ENCODE results near the gene LACC1. TPM values are rescaled to one million over a fixed set of nuclear protein-coding genes. Genes with fewer than 3 reads are reported as not detected.

LACC1 gene
- total and polyA plus RNA-seq, 2 donors from 2014 or later = 3.1 to 12.2 TPM

DNA sequence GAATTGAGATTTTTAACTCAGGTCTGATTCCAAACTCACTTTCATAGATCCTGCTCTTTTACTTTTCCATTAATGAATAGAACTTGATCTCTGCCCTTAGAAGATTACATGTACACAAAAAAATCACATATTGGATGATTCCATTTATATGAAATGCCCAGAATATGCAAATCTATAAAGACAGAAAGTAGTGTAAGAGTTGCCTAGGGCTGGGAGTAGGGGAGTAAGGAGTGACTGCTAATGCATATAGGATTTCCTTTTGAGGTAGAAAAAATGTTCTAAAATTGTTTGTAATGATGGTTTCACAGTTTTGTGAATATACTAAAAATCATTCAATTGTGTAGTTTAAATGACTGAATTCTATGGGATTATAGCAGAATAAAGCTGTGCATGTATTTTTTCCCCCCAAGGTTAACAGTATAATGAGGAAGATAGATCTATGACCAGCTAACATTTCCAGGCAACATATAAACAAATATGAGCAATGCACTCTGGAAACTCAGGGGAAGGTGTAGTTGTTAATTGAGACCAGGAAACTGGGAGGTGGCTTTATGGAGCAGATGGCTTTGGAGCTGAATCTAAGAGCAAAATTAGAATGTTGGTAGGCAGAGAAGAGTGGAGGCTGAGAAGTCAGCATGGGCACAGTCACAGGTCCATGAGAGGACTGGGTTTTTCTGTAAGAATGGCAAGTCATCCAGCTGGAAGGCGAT lies 41.4 kb downstream of the LACC1 start:
- Histone ChIP-seq H3K9ac (ENCODE audit: low read length in 3 of 3) (no peak overlapping the region), H3K4me3 (ENCODE audit: low read length in 3 of 3) (no peak overlapping the region), H3K9me3 (ENCODE audit: control insufficient read depth in 2 of 3, insufficient read depth in 1 of 3, low read length in 3 of 3) (no peaks in the 10 kb centered on the region), H3K27ac (ENCODE audit: low read depth in 2 of 2, low read length in 2 of 2) (no peak overlapping the region), H3K36me3 (ENCODE audit: control insufficient read depth in 2 of 3, insufficient read depth in 3 of 3, low read length in 3 of 3) (no peaks in the 10 kb centered on the region), H3K27me3 (ENCODE audit: control insufficient read depth, insufficient read depth, low read length) (no peaks in the 10 kb centered on the region), H3K4me1 (ENCODE audit: control insufficient read depth in 2 of 3, insufficient read depth in 2 of 3, low read depth in 1 of 3, low read length in 3 of 3) (no peaks in the 10 kb centered on the region)
- FAIRE-seq (no peak), DNase-seq (no peak)
- intact Hi-C loops (cut with DNase I) = no loop called here
- TF ChIP-seq, protein P1, sequence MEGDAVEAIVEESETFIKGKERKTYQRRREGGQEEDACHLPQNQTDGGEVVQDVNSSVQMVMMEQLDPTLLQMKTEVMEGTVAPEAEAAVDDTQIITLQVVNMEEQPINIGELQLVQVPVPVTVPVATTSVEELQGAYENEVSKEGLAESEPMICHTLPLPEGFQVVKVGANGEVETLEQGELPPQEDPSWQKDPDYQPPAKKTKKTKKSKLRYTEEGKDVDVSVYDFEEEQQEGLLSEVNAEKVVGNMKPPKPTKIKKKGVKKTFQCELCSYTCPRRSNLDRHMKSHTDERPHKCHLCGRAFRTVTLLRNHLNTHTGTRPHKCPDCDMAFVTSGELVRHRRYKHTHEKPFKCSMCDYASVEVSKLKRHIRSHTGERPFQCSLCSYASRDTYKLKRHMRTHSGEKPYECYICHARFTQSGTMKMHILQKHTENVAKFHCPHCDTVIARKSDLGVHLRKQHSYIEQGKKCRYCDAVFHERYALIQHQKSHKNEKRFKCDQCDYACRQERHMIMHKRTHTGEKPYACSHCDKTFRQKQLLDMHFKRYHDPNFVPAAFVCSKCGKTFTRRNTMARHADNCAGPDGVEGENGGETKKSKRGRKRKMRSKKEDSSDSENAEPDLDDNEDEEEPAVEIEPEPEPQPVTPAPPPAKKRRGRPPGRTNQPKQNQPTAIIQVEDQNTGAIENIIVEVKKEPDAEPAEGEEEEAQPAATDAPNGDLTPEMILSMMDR (IDR thresholded peaks at IDR 0.05; ENCODE audit: borderline replicate concordance, extremely low read depth, insufficient read depth) = no peak

DNA sequence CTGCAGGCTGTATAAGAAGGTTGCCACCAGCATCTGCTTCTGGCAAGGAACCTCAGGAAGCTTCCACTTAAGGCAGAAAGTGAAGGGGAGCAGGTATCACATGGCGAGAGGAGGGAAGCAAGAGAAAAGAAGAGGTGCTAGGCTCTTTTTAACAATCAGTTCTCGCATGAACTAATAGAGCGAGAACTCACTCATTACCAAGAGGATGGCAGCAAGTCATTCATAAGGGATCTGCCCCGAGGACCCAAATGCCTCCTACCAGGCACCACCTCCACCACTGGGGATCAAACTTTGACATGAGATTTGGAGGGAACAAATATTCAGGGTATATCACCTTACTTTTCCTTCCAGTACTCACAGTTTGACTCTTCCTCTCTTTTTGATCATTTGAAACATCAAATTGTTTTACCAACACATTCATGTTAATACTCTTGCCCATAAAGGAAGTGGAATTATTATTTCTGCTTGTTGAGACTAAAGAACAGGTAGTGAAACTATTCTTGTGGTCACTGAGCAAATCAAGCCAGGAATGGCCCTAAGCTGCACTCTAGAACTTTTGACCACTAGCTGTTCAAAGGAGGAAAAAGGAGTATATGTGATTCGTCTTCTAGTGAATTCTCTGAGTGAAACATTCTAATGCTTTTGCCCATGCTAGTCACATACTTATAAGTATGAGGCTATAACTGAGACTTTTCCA lies 45.0 kb downstream of the LACC1 start:
- TF ChIP-seq, protein P1 (IDR thresholded peaks at IDR 0.05; ENCODE audit: borderline replicate concordance, extremely low read depth, insufficient read depth) = no peak
- intact Hi-C loops (cut with DNase I) = no loop called here
- H3K4me3 ChIP-seq (ENCODE audit: low read length in 3 of 3) = no peak overlapping the region
- H3K9me3 ChIP-seq (ENCODE audit: control insufficient read depth in 2 of 3, insufficient read depth in 1 of 3, low read length in 3 of 3) = no peaks in the 10 kb centered on the region
- H3K9ac ChIP-seq (ENCODE audit: low read length in 3 of 3) = no peak overlapping the region
- DNase-seq (no peak), FAIRE-seq (no peak)
- no peaks in the 10 kb centered on the region for H3K36me3 ChIP-seq (ENCODE audit: control insufficient read depth in 2 of 3, insufficient read depth in 3 of 3, low read length in 3 of 3)
- no peaks in the 10 kb centered on the region for H3K4me1 ChIP-seq (ENCODE audit: control insufficient read depth in 2 of 3, insufficient read depth in 2 of 3, low read depth in 1 of 3, low read length in 3 of 3)
- no peak overlapping the region for H3K27ac ChIP-seq (ENCODE audit: low read depth in 2 of 2, low read length in 2 of 2)
- H3K27me3 ChIP-seq (ENCODE audit: control insufficient read depth, insufficient read depth, low read length) = no peaks in the 10 kb centered on the region

- no peak overlapping the region for H3K4me3 ChIP-seq (ENCODE audit: low read length in 3 of 3)
- no peak overlapping the region for H3K9ac ChIP-seq (ENCODE audit: low read length in 3 of 3)
- no peak for FAIRE-seq
- no peak overlapping the region for H3K27ac ChIP-seq (ENCODE audit: low read depth in 2 of 2, low read length in 2 of 2)
- no peaks in the 10 kb centered on the region for H3K4me1 ChIP-seq (ENCODE audit: control insufficient read depth in 2 of 3, insufficient read depth in 2 of 3, low read depth in 1 of 3, low read length in 3 of 3)
- H3K36me3 ChIP-seq (ENCODE audit: control insufficient read depth in 2 of 3, insufficient read depth in 3 of 3, low read length in 3 of 3) = no peaks in the 10 kb centered on the region
- H3K27me3 ChIP-seq (ENCODE audit: control insufficient read depth, insufficient read depth, low read length) = no peaks in the 10 kb centered on the region
- no peak for DNase-seq
- TF ChIP-seq, protein P1 (IDR thresholded peaks at IDR 0.05; ENCODE audit: borderline replicate concordance, extremely low read depth, insufficient read depth) = no peak
- H3K9me3 ChIP-seq (ENCODE audit: control insufficient read depth in 2 of 3, insufficient read depth in 1 of 3, low read length in 3 of 3) = no peaks in the 10 kb centered on the region
- intact Hi-C loops (cut with DNase I) = no loop called here
These were observed 50.2 kb downstream of the LACC1 start for GRCh38 chr13:43929947-43930346.
